Liver (tissue), 9 donors: ENCODE results near the gene SNX6. TPM values are rescaled to one million over a fixed set of nuclear protein-coding genes. Genes with fewer than 3 reads are reported as not detected.

Source experiments
- DNase-seq: peaks from one replicate; pipeline ENCODE4 v3.0.0-alpha.2; 2017; ENCODE audit warnings: low spot score
- H3K27ac ChIP-seq, 2 donors: one replicate each; pipeline ENCODE4 v1.7.0; 2013; ENCODE audit warnings: inconsistent platforms in 2 of 2, low read length in 2 of 2, control low read depth in 1 of 2, low read depth in 1 of 2, mild to moderate bottlenecking in 1 of 2
- H3K27me3 ChIP-seq, 4 donors: one replicate each; pipeline versions ENCODE4 v1.6.1 to v1.7.0; 2013; ENCODE audit warnings: low read length in 3 of 4, inconsistent platforms in 1 of 4, mild to moderate bottlenecking in 1 of 4, moderate library complexity in 1 of 4; ENCODE audit not compliant: control insufficient read depth in 4 of 4, insufficient read depth in 4 of 4
- H3K36me3 ChIP-seq, 4 donors: one replicate each; pipeline versions ENCODE4 v1.6.1 to v1.7.0; 2013; ENCODE audit warnings: low read length in 3 of 4, mild to moderate bottlenecking in 3 of 4, low read depth in 1 of 4, moderate library complexity in 1 of 4; ENCODE audit not compliant: control insufficient read depth in 4 of 4, insufficient read depth in 3 of 4
- H3K4me1 ChIP-seq, 4 donors: one replicate each; pipeline versions ENCODE4 v1.6.1 to v1.7.0; 2013; ENCODE audit warnings: low read length in 3 of 4, mild to moderate bottlenecking in 3 of 4, moderate library complexity in 1 of 4; ENCODE audit not compliant: control insufficient read depth in 4 of 4, insufficient read depth in 4 of 4
- H3K4me3 ChIP-seq, 3 donors: one replicate each; pipeline versions ENCODE4 v1.6.1 to v1.7.0; 2013; ENCODE audit warnings: low read length in 3 of 3, control low read depth in 1 of 3, low read depth in 1 of 3, mild to moderate bottlenecking in 1 of 3
- H3K9ac ChIP-seq, 2 donors: one replicate each; pipeline ENCODE4 v1.7.0; 2013; ENCODE audit warnings: low read length in 2 of 2, mild to moderate bottlenecking in 2 of 2, moderate library complexity in 2 of 2, control low read depth in 1 of 2, low read depth in 1 of 2
- H3K9me3 ChIP-seq, 4 donors: one replicate each; pipeline versions ENCODE4 v1.6.1 to v1.7.0; 2013; ENCODE audit warnings: low read length in 3 of 4; ENCODE audit not compliant: control insufficient read depth in 4 of 4
- ATF3 ChIP-seq: IDR thresholded peaks from 2 replicates; pipeline ENCODE4 v1.6.1; 2016; ENCODE audit warnings: antibody characterized with exemption
- CTCF ChIP-seq: fragments of 150-350 bp; IDR thresholded peaks from 2 replicates; pipeline ENCODE4 v1.5.1; 2017; ENCODE audit warnings: improper control_type of control experiment, low read depth, low read length; ENCODE audit not compliant: missing input control
- EGR1 ChIP-seq, 2 donors: IDR thresholded peaks; 2 replicates each; pipeline ENCODE4 v1.6.1; 2016 to 2018; ENCODE audit warnings: antibody characterized with exemption in 2 of 2, low read depth in 2 of 2
- FOXA1 ChIP-seq: IDR thresholded peaks from 2 replicates; pipeline ENCODE4 v1.6.1; 2016; ENCODE audit warnings: antibody characterized with exemption
- FOXA2 ChIP-seq: IDR thresholded peaks from 2 replicates; pipeline ENCODE4 v1.6.1; 2016; ENCODE audit warnings: antibody characterized with exemption
- GABPA ChIP-seq, 2 donors: IDR thresholded peaks in 1 of 2; conservative IDR thresholded peaks in 1 of 2; 2 replicates each; pipeline ENCODE4 v1.6.1; 2016; ENCODE audit warnings: antibody characterized with exemption in 2 of 2, mild to moderate bottlenecking in 1 of 2, moderate library complexity in 1 of 2
- HNF4A ChIP-seq, 2 donors: conservative IDR thresholded peaks; 2 replicates each; pipeline ENCODE4 v1.6.1; 2016; ENCODE audit warnings: antibody characterized with exemption in 2 of 2, mild to moderate bottlenecking in 2 of 2
- HNF4G ChIP-seq: IDR thresholded peaks from 2 replicates; pipeline ENCODE4 v1.6.1; 2016; ENCODE audit warnings: antibody characterized with exemption
- JUND ChIP-seq, 2 donors: IDR thresholded peaks; 2 replicates each; pipeline ENCODE4 v1.6.1; 2016; ENCODE audit warnings: antibody characterized with exemption in 2 of 2
- MAX ChIP-seq: IDR thresholded peaks from 2 replicates; pipeline ENCODE4 v1.6.1; 2016; ENCODE audit warnings: antibody characterized with exemption
- NR2F2 ChIP-seq: IDR thresholded peaks from 2 replicates; pipeline ENCODE4 v1.6.1; 2016; ENCODE audit warnings: antibody characterized with exemption
- RAD21 ChIP-seq, 2 donors: IDR thresholded peaks; 2 replicates each; pipeline ENCODE4 v1.6.1; 2016; ENCODE audit warnings: antibody characterized with exemption in 2 of 2, mild to moderate bottlenecking in 2 of 2
- RXRA ChIP-seq, 2 donors: IDR thresholded peaks; 2 replicates each; pipeline ENCODE4 v1.6.1; 2017 to 2018; ENCODE audit warnings: antibody characterized with exemption in 2 of 2, mild to moderate bottlenecking in 1 of 2
- SP1 ChIP-seq: IDR thresholded peaks from 2 replicates; pipeline ENCODE4 v1.6.1; 2018; ENCODE audit warnings: antibody characterized with exemption, mild to moderate bottlenecking
- TAF1 ChIP-seq: conservative IDR thresholded peaks from 2 replicates; pipeline ENCODE4 v1.6.1; 2016; ENCODE audit warnings: antibody characterized with exemption, mild to moderate bottlenecking
- YY1 ChIP-seq: IDR thresholded peaks from 2 replicates; pipeline ENCODE4 v1.6.1; 2016; ENCODE audit warnings: antibody characterized with exemption, mild to moderate bottlenecking
- ZBTB33 ChIP-seq: IDR thresholded peaks from 2 replicates; pipeline ENCODE4 v1.6.1; 2016; ENCODE audit warnings: antibody characterized with exemption
- whole genome bisulfite sequencing: extraction: QIAGEN DNeasy Blood & Tissue Kit; methylation state at CpG from one replicate; pipeline ENCODE4 v1.1.7; 2013; 5-methylcytosine and 5-hydroxymethylcytosine counted together
- polyA plus RNA-seq, 2 donors: library from polyadenylated mRNA; stranded (reverse) in 1 of 2; unstranded in 1 of 2; fragments of 200-250 nt in 1 of 2; fragments of >200 nt in 1 of 2; fragmentation: Nextera tagmentation in 1 of 2; extraction: Ambion mirVana in 1 of 2; gene quantifications; one replicate each; pipeline versions ENCODE4 v1.2.1 to v1.2.3, GENCODE V29; 2013 to 2015
- total RNA-seq, 2 donors: library from RNA; depleted of rRNA; stranded (reverse); fragments of >200 nt; gene quantifications; one replicate each; pipeline ENCODE4 v1.2.3, GENCODE V29; 2014
- donor health status: healthy.
- donor health status: healthy.
- donor health status: healthy.
- donor health status: healthy.
- donor health status: healthy.

The SNX6 gene
- total and polyA plus RNA-seq, 4 donors = 23.5 to 62.2 (median 42.0) TPM

GRCh38 chr14:34605461-34605860, 24.5 kb downstream of the SNX6 start:
- Histone ChIP-seq H3K36me3 (peaks cover 20 to 54% (median 35%) of the 10 kb centered on the region in 4 donors), H3K27ac (no peak overlapping the region), H3K9me3 (no peaks in the 10 kb centered on the region), H3K27me3 (no peaks in the 10 kb centered on the region), H3K4me1 (no peaks in the 10 kb centered on the region), H3K4me3 (no peak overlapping the region), H3K9ac (no peak overlapping the region)
- WGBS = 88% methylated on average over 2 of the region's 2 CpGs
- no peak for DNase-seq
- no peak for TF ChIP-seq HNF4A (conservative IDR thresholded peaks at IDR 0.05)
- no peak for TF ChIP-seq MAX
- no peak for TF ChIP-seq SP1
- no peak for TF ChIP-seq FOXA2
- no peak for TF ChIP-seq RAD21 (IDR thresholded peaks at IDR 0.05)
- no peak for TF ChIP-seq NR2F2
- TF ChIP-seq JUND (IDR thresholded peaks at IDR 0.05) = no peak
- TF ChIP-seq TAF1 = no peak
- TF ChIP-seq GABPA (IDR thresholded peaks at IDR 0.05 in 1 of 2, conservative IDR thresholded peaks at IDR 0.05 in 1 of 2) = no peak
- no peak for TF ChIP-seq CTCF
- TF ChIP-seq RXRA (IDR thresholded peaks at IDR 0.05) = no peak
- TF ChIP-seq EGR1 (IDR thresholded peaks at IDR 0.05; ENCODE audit: low read depth in 2 of 2) = no peak
- no peak for TF ChIP-seq ZBTB33
- no peak for TF ChIP-seq HNF4G
- no peak for TF ChIP-seq YY1
- TF ChIP-seq ATF3 = no peak

GRCh38 chr14:34604995-34605394, 25.0 kb downstream of the SNX6 start:
- no peak overlapping the region for H3K9ac ChIP-seq
- no peak for TF ChIP-seq CTCF
- TF ChIP-seq FOXA1 = no peak
- TF ChIP-seq NR2F2 = no peak
- TF ChIP-seq TAF1 = no peak
- TF ChIP-seq HNF4A (conservative IDR thresholded peaks at IDR 0.05) = no peak
- TF ChIP-seq MAX = no peak
- no peak for TF ChIP-seq EGR1 (IDR thresholded peaks at IDR 0.05; ENCODE audit: low read depth in 2 of 2)
- no peak for TF ChIP-seq GABPA (IDR thresholded peaks at IDR 0.05 in 1 of 2, conservative IDR thresholded peaks at IDR 0.05 in 1 of 2)
- H3K27ac ChIP-seq = no peak overlapping the region
- H3K27me3 ChIP-seq = no peaks in the 10 kb centered on the region
- H3K4me1 ChIP-seq = no peaks in the 10 kb centered on the region
- no peak overlapping the region for H3K4me3 ChIP-seq
- DNase-seq = no peak
- 85% methylated on average over 1 of the region's 1 CpG for WGBS
- no peaks in the 10 kb centered on the region for H3K9me3 ChIP-seq
- peaks cover 20 to 56% (median 38%) of the 10 kb centered on the region in 4 donors for H3K36me3 ChIP-seq
